CD4-positive, alpha-beta T cell treated with Interleukin-6 at 100 ng/mL for 8 hours (primary cell): ENCODE data around the gene FPR3.
"Not testable (repeated sequence)": the region's sequence is repeated elsewhere in the genome, so short reads cannot be mapped to it uniquely, and the experiment has no call there.

Experiments used
- DNase-seq: peaks from one replicate; pipeline ENCODE4 v3.0.0-alpha.2; 2020; ENCODE audit warnings: mixed read lengths, low spot score

FPR3 gene

DNA sequence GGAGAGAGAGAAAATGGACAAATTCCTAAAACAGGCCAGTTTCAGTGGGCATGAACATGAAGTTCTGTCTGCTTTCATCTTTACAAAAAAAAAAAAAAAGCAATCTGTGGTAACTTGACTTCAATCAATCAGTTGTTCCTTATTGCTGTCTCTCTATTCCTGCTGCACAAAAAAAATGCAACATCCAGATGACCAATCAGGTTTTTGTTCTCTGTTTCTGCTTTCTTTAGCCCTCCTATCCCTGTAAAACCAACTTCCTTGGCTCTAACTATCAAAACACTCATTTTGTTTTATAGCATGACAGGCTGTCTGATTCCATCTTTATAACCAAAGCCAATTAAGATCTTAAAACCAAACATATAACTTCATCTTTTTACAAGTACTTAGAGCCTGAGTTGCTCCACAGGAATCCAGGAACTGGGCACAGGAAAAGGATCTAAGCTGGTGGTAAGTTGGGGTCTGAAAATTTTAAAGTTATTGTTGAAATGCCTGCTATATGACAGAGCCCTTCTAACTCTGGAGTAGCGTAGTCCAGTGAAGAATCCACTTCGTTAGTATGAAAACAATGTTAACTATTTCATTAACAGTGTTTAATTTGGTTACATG lies at the start of gene FPR3:
FPR3 (plus strand) TSS at position 273 of the 606 bp plus-strand sequence. CDS start 28,592 bp downstream, outside the sequence.
- DNase-seq, result no peak

DNA sequence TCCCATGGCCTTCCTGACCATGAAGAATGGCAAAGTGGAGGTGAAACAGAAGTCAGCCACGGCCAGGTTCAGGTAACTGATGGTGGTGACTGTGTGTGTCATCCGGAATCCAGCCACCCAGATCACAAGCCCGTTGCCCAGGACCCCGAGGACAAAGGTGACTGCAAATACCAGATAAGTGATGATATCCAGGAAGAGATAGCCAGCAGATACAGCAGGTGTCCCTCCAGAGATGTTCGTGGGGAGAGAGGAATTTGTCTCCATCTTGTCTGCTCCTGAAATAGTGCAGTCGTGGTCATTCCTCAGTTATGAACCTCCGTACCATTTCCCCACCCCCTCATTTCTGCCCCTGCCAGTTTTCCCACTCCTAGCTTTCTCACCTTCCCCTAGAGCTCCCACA lies 48.2 kb upstream of the FPR3 start:
- DNase-seq, result no peak

DNA sequence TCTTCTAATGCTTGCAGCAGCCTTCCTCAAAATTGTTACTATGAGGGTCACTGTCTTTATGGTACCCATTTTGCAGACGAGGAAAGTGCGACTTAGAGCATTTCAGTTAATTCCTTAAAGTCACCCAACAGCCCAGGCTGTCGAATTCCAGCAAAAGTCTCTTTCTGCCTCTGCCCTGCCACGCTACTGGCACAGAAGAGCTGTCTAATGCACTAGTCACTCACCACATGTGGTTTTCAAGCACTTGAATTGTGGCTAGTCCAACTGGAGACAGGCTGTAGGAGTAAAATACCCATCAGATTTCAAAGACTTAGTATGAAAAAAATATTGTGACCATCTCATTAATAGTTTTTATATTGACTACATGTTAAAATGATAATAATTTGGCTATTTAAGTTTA lies 45.0 kb upstream of the FPR3 start:
- DNase-seq, result no peak

DNA sequence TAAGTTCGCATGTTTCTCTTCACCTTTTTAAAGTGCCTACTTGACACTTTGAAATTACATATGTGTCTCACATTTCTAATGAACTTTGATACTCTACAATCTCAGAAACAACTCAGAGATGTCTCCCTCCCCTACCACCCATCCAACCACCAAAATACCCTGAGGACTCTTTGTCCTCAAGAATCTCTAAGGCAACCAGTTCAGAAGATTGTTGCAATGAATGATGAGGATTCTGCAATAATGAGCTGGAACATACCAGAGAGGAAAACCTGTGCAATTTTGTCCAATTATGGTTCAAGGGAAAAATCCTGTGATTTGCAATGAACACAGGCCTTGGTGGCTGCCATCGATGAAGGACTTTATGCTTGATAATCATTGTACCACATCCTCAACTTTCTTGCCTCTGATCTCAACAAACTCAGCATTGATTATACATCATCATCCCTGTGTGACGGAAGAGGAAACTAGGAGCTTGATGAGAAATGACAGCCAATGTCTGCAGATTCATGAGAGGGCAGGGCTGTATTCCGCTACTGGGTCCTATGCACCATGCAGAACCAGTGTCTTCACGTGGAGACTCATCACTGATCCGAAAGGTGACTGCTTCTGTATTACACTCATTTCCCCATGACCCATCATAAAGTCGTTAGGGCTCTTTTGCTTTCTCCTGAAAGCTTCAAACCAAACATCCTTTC lies 44.4 kb upstream of the FPR3 start:
- no peak for DNase-seq

GRCh38 chr19:51751655-51752054 lies 43.3 kb upstream of the FPR3 start, which contains the start of gene FPR1:
Gene FPR1 (minus strand): TSS chr19:51751878. CDS start chr19:51746994, 4,884 bp downstream.
- DNase-seq, result no peak

- no peak for DNase-seq
Measured at GRCh38 chr19:51754109-51754508, 40.8 kb upstream of the FPR3 start.

- DNase-seq, result no peak
Measured at GRCh38 chr19:51754770-51755169, 40.2 kb upstream of the FPR3 start.

DNA sequence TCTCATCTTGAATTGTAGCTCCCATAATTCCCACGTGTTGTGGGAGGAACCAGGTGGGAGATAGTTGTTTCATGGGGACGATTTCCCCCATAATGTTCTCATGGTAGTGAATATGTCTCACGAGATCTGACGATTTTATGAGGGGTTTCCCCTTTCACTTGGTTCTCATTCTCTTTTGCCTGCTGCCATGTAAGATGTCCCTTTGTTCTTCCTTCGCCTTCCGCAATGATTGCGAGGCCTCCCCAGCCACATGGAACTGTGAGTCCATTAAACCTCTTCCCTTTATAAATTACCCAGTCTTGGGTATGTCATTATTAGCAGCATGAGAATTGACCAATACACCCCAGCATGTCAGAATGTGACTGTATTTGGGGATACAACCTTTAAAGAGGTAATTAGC lies 39.4 kb upstream of the FPR3 start:
- no peak for DNase-seq

GRCh38 chr19:51760697-51761356 lies 34.1 kb upstream of the FPR3 start, which contains the start of gene FPR2:
Gene FPR2 (plus strand): TSS chr19:51761180. CDS start chr19:51768659, 7,479 bp downstream.
- DNase-seq, result no peak

GRCh38 chr19:51761696-51762095 lies 33.3 kb upstream of the FPR3 start:
- DNase-seq, result no peak

DNA sequence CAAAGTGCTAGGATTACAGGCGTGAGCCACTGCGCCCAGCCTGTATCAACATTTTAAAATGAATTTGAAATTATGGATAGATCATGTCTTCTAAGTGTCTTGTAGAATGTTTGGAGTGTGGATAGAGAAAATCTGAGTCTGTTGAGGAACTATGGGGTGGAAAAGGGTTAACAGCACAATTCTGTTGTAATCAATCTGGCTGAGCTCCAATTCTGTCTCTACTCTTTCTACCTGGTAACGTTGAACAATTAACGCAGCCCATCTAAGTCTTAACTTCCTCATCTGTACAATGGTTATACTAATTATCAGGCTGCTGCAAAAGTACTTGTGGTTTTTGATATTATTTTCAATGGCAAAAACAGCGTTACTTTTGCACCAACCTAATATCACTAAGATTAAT lies 29.9 kb upstream of the FPR3 start:
- DNase-seq, result no peak

GRCh38 chr19:51766461-51766860 lies 28.5 kb upstream of the FPR3 start:
- no peak for DNase-seq

DNA sequence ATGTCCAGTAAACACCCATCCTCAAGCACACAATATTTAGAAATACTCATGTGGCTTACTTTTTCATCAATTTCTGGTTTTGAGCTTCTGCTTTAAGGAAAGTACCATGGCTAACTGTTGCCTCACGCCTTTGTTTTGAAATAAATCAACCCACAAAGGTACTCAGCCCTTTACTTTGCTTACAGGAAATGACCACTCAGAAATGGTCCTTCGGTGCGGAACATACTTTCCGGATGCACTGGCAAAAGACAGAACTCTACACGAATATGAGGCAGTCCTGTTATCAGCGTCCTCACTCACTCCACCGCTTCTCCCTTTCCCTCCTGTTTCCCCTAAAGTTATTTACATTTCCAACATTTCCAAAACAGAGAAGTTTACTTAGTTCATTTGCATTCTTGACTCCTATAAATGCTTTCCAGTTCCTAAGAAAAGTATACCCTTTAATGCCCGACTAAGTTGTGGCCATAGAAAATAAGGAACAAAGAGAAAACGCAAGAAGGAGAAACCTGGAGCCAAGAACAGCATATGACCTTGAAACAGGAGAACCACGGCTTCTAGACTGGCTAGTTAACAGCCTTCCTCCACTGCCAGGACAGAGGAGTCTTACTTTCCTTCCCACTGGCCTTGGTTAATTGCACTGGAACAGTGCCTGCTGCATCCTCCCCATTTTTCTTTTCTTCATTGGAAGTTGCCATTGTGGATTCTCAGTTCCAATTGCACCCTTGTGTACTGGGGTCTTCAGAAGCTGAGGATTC lies 23.4 kb upstream of the FPR3 start:
- no peak for DNase-seq

DNA sequence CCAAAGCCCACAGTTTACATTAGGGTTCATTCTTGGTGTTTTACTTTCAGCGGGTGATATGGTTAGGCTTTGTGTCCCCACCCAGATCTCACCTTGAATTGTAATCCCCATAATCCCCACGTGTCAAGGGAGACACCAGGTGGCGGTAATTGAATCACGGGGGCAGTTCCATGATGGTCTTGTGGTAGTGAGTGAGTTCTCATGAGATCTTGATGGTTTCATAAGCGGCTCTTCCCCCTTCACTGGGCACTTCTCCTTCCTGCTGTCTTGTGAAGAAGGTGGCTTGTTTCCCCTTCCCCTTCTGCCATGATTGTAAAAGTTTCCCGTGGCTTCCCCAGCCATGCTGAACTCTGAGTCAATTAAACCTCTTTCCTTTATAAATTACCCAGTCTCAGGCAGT lies 22.0 kb upstream of the FPR3 start:
- DNase-seq, result no peak

DNA sequence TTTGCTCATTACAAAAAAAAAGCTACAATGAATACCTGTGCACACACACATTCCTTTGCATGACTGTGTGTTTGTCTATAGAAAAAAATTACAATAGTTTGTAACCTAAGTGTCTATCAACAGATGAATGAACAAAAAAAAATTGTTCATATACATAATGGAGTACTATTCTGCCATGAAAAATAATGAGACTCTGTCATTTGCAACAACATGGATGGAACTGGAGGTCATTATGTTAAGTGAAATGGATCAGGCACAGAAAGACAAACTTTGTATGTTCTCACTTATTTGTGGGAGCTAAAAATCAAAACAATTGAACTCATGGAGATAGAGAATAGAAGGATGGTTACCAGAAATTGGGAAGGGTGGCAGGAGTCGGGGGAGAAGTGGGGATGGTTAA lies 18.4 kb upstream of the FPR3 start:
- not testable (repeated sequence) for DNase-seq

DNA sequence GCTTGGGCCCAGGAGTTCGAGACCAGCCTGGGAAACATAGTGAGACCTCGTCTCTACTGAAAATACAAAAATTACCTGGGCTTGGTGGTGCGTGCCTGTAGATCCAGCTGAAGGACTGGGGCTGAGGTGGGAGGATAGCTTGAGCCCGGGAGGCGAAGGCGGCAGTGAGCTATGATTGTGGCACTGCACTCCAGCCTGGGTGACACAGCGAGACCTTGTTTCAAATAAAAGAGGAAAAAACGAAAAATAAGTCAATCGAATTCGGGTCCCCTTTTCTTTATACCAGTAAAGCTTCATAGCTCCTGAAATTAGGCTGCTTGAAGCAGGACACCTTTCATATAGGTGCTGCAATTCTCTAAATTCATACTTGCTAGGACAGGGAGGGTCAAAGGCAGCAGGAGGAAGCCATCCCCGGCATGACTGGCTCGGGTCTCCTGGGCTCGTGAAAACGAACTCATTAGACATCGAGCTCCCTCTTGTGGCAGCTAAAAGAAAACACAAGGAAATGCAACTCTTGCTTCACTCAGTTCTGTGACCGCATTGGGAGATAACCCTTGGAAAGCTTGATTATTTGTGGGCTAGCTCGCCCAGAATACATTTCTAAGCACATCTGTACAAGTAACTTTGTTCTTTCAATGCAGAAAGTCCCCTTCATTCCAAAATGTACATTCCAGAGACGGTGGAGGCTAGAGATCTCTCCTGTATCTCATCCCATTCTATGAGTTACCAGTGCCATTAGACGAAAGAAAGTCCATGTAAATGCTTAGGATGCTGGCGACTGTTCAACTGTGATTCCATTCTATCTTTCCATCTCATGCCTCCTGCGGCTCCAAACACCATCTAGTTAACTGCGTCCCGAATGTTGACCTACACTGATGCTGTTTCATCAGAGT lies 17.1 kb upstream of the FPR3 start:
- DNase-seq, result peak; percentile 46

DNA sequence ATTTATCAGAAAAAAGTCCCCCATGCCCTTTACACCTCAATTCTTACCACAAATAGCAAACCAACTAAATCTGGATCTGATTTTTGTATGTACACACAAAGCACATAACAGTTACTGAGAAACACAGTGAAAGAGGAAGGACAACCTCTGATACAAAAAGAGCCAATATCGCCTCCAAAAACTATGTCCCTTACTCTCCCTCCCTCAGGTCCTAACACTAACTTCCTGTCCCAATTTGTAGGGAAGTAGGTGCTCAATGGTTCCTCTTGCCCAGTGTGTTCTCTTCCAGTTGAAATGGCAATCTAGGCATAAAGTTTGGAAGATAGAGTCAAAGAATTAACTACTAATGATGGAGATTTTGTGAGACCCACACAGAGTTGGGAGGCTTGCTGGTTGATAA lies 15.8 kb upstream of the FPR3 start:
- no peak for DNase-seq

GRCh38 chr19:51779703-51780102 lies 15.3 kb upstream of the FPR3 start:
- DNase-seq, result no peak

DNA sequence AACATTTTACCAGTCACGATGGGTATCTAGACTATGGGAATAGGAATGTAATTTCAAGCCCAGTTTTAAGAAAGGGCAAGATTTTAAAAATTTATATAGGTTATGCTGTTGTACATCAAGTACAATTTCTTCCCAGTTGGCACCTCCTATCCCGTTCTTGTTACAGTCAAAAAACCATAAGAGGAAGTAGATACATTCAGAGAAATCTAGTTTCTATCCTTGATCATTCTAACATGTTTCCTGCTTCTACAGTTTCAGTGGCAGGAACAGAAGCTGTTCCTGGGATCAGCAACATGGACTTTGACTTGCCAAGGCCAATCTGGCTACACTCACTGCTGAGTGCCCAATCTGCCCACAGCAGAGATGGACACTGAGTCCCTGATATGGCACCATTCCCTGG lies 14.7 kb upstream of the FPR3 start:
- no peak for DNase-seq

DNA sequence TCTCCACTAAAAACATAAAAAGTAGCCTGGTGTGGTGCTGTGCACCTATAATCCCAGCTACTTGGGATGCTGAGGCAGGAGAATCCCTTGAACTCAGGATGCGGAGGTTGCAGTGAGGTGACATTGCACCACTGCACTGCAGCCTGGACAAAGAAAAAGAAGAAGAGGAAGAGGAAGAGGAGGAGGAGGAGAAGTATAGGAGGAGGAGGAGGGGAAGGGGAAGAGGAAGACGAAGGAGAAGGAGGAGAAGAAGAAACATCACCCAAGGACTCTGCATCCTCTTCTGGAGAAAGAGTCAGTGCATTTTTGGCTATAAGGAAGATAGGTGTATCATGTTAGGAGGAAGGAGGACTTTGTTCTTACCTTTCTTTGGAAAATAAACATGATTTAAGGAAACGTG lies 13.0 kb upstream of the FPR3 start:
- DNase-seq, result no peak

- no peak for DNase-seq
Measured at GRCh38 chr19:51783372-51783771, 11.6 kb upstream of the FPR3 start.
